Hepatocyte (in vitro differentiated cells): Measurements from ENCODE around the gene TNFRSF1B. TPM values are rescaled to one million over a fixed set of nuclear protein-coding genes. Genes with fewer than 3 reads are reported as not detected.

Experiments
- DNase-seq: peaks from one replicate; pipeline ENCODE4 v3.0.0-alpha.2; 2016; ENCODE audit warnings: low spot score
- H2AFZ ChIP-seq: fragments of 200-600 bp; sonication (generic); 2 replicates; pipeline ENCODE4 v1.6.0; 2016; ENCODE audit warnings: antibody characterized with exemption, mild to moderate bottlenecking
- H3K27ac ChIP-seq: fragments of 200-600 bp; sonication (generic); 2 replicates; pipeline ENCODE4 v1.5.1; 2016; ENCODE audit warnings: mild to moderate bottlenecking
- H3K27me3 ChIP-seq: fragments of 200-600 bp; sonication (generic); 2 replicates; pipeline ENCODE4 v1.6.1; 2016
- H3K36me3 ChIP-seq: fragments of 200-600 bp; sonication (generic); replicated peaks from 2 replicates; pipeline ENCODE4 v1.5.1; 2016; ENCODE audit warnings: low read depth; ENCODE audit not compliant: insufficient read depth
- H3K4me1 ChIP-seq: fragments of 200-600 bp; sonication (generic); 2 replicates; pipeline ENCODE4 v1.5.1; 2016; ENCODE audit warnings: mild to moderate bottlenecking, moderate library complexity; ENCODE audit not compliant: insufficient read depth
- H3K4me2 ChIP-seq: fragments of 200-600 bp; sonication (generic); 2 replicates; pipeline ENCODE4 v1.6.0; 2016
- H3K4me3 ChIP-seq: fragments of 200-600 bp; sonication (generic); 2 replicates; pipeline ENCODE4 v1.5.1; 2016; ENCODE audit warnings: mild to moderate bottlenecking
- H3K79me2 ChIP-seq: fragments of 200-600 bp; sonication (generic); 2 replicates; pipeline ENCODE4 v1.6.0; 2017; ENCODE audit warnings: mild to moderate bottlenecking
- H3K9me2 ChIP-seq: fragments of 200-600 bp; sonication (generic); replicated peaks from 2 replicates; pipeline ENCODE4 v1.6.0; 2017; ENCODE audit warnings: mild to moderate bottlenecking; ENCODE audit not compliant: insufficient read depth
- H3K9me3 ChIP-seq: fragments of 200-600 bp; sonication (generic); 2 replicates; pipeline ENCODE4 v1.5.1; 2016; ENCODE audit warnings: low read depth, mild to moderate bottlenecking
- H4K20me1 ChIP-seq: fragments of 200-600 bp; sonication (generic); 2 replicates; pipeline ENCODE4 v1.6.0; 2016; ENCODE audit warnings: mild to moderate bottlenecking; ENCODE audit not compliant: insufficient read depth, poor library complexity, severe bottlenecking
- CTCF ChIP-seq: fragments of 200-600 bp; sonication (generic); IDR thresholded peaks from 2 replicates; pipeline ENCODE4 v1.5.1; 2016; ENCODE audit warnings: antibody characterized with exemption, mild to moderate bottlenecking; ENCODE audit not compliant: poor library complexity
- EZH2 ChIP-seq: fragments of 200-600 bp; sonication (generic); IDR thresholded peaks from 2 replicates; pipeline ENCODE4 v1.6.1; 2016; ENCODE audit warnings: antibody characterized with exemption, mild to moderate bottlenecking, borderline replicate concordance
- EZH2phosphoT487 ChIP-seq: fragments of 200-600 bp; sonication (generic); IDR thresholded peaks from one replicate; pipeline ENCODE4 v1.6.1; 2018; ENCODE audit warnings: antibody characterized with exemption, mild to moderate bottlenecking, low read depth, moderate library complexity; ENCODE audit not compliant: unreplicated experiment, severe bottlenecking
- WGBS: methylation state at CpG from one replicate; pipeline ENCODE4 v1.1.6; 2016; ENCODE audit warnings: low lambda C conversion rate; ENCODE audit errors: missing lambda C conversion rate; 5-methylcytosine and 5-hydroxymethylcytosine counted together
- polyA plus RNA-seq: library from polyadenylated mRNA; unstranded; fragments of >200 nt; fragmentation: Nextera tagmentation; extraction: Ambion mirVana; gene quantifications from 2 replicates; pipeline ENCODE4 v1.2.1, GENCODE V29; 2016
- total RNA-seq: library from RNA; depleted of rRNA; stranded (reverse); fragments of >200 nt; gene quantifications from 2 replicates; pipeline ENCODE4 v1.2.3, GENCODE V29; 2014

Gene TNFRSF1B
- total and polyA plus RNA-seq, 2 experiments from 2014 or later = 4.3 to 13.4 TPM

GRCh38 chr1:12202577-12202976 is 35.8 kb downstream of the TNFRSF1B start:
- H2AFZ ChIP-seq = no peak overlapping the region
- no peaks in the 10 kb centered on the region for H3K36me3 ChIP-seq
- no peaks in the 10 kb centered on the region for H3K9me3 ChIP-seq
- TF ChIP-seq EZH2phosphoT487 = no peak
- no peak for TF ChIP-seq CTCF
- no peak for TF ChIP-seq EZH2
- no peak overlapping the region for H3K4me2 ChIP-seq
- no peak for DNase-seq
- H4K20me1 ChIP-seq = no peaks in the 10 kb centered on the region
- H3K9me2 ChIP-seq = no peaks in the 10 kb centered on the region
- H3K27me3 ChIP-seq = no peaks in the 10 kb centered on the region
- WGBS = 92% methylated on average over 4 of the region's 4 CpGs
- H3K4me1 ChIP-seq = no peaks in the 10 kb centered on the region
- H3K79me2 ChIP-seq = no peaks in the 10 kb centered on the region
- H3K27ac ChIP-seq = no peak overlapping the region
- H3K4me3 ChIP-seq = no peak overlapping the region

GRCh38 chr1:12203216-12204007 is 36.6 kb downstream of the TNFRSF1B start:
- H3K79me2 ChIP-seq = no peaks in the 10 kb centered on the region
- no peak for DNase-seq

GRCh38 chr1:12204140-12204539 is 37.3 kb downstream of the TNFRSF1B start:
- Histone ChIP-seq H3K4me1 (no peaks in the 10 kb centered on the region), H3K9me3 (no peaks in the 10 kb centered on the region), H3K36me3 (no peaks in the 10 kb centered on the region), H3K79me2 (no peaks in the 10 kb centered on the region), H3K27me3 (no peaks in the 10 kb centered on the region), H3K4me2 (no peak overlapping the region), H4K20me1 (no peaks in the 10 kb centered on the region), H3K27ac (no peak overlapping the region), H3K9me2 (no peaks in the 10 kb centered on the region), H2AFZ (no peak overlapping the region), H3K4me3 (no peak overlapping the region)
- no peak for DNase-seq
- WGBS = 74% methylated on average over 4 of the region's 7 CpGs
- TF ChIP-seq EZH2 (no peak), CTCF (no peak), EZH2phosphoT487 (no peak)

More at GRCh38 chr1:12203216-12204007, 36.6 kb downstream of the TNFRSF1B start:
- TF ChIP-seq CTCF (no peak), EZH2 (no peak), EZH2phosphoT487 (no peak)
- no peaks in the 10 kb centered on the region for H3K9me2 ChIP-seq
- H4K20me1 ChIP-seq = no peaks in the 10 kb centered on the region
- H3K27me3 ChIP-seq = no peaks in the 10 kb centered on the region
- WGBS = 92% methylated on average over 20 of the region's 20 CpGs
- H3K4me1 ChIP-seq = no peaks in the 10 kb centered on the region
- H3K9me3 ChIP-seq = no peaks in the 10 kb centered on the region
- no peak overlapping the region for H3K4me3 ChIP-seq
- H2AFZ ChIP-seq = no peak overlapping the region
- H3K4me2 ChIP-seq = no peak overlapping the region
- no peak overlapping the region for H3K27ac ChIP-seq
- H3K36me3 ChIP-seq = no peaks in the 10 kb centered on the region
